Skin epidermis (tissue), 12 donors: Measurements from ENCODE around the gene DUS1L.

Source experiments
- H3K27ac ChIP-seq, 21 experiments: fragments of 200-600 bp; sonication (generic) in 11 of 21; one replicate each; pipeline ENCODE4 v1.5.0; 2020; ENCODE audit warnings: mild to moderate bottlenecking in 3 of 21, inconsistent platforms in 2 of 21, moderate library complexity in 2 of 21
- H3K4me3 ChIP-seq, 7 experiments: fragments of 200-600 bp; sonication (generic) in 2 of 7; one replicate each; pipeline ENCODE4 v1.5.0; 2020; ENCODE audit warnings: inconsistent platforms in 2 of 7, mild to moderate bottlenecking in 2 of 7, moderate library complexity in 1 of 7

The DUS1L gene

DNA sequence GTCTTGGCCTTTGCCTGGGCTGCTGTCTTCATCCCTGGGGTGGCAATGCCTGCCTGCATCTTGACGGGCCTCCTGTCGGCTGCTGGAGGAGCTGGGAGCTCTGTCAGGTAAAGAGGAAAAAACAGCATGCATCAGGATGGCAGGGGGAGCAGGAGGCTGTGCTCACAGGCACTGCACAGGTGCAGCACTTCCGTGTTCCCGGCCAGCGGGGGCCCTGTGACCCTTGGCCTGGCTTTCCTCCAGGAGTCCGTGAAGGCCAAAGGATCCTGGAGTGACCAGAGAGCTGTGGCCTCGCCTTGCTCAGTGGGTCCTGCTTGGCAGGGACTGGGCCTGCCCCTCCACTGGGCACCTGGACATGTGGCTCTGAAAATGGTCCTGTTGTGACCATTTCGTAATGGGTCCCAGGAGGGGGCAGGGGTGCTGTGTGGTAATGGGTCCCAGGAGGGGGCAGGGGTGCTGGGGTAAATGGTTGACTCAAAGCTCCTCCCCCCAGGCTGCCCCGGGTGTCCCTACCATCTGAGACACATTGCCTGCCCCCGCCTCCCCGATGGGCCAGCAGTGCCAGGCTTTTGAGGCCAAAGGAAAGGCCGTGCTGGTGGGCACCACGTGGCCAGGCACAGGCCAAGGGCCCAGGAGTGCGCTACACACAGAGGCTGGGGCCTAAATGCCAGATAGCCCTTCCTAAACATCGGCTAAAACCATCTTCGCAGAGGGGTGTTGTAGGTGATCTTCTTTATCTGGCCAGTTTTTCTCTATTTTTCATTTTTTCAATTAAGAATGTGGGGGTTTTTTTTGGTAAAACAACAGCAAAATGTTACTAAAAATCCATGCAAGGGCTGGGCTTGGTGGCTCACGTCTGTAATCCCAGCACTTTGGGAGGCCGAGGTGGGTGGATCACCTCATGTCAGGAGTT lies 36.4 kb upstream of the DUS1L start:
- peak overlapping the region in 7 of 21 experiments; percentile 3 to 31 (median 19) for H3K27ac ChIP-seq

GRCh38 chr17:82101301-82101715 lies 35.7 kb upstream of the DUS1L start:
- H3K4me3 ChIP-seq = no peak overlapping the region
- peak overlapping the region in 7 of 21 experiments; percentile 16 to 95 (median 30) for H3K27ac ChIP-seq

More for the DNA sequence above, 36.4 kb upstream of the DUS1L start:
- H3K4me3 ChIP-seq = no peak overlapping the region

- no peak overlapping the region for H3K4me3 ChIP-seq
- H3K27ac ChIP-seq = peak overlapping the region in 9 of 21 experiments; percentile 6 to 97 (median 90)
Measured at GRCh38 chr17:82100502-82101298, 35.1 kb upstream of the DUS1L start.

- Histone ChIP-seq H3K27ac (peak overlapping the region; percentile 83 to 98 (median 92)), H3K4me3 (peak overlapping the region; percentile 73 to 95 (median 91))
Measured at GRCh38 chr17:82098939-82099763, 33.5 kb upstream of the DUS1L start.

DNA sequence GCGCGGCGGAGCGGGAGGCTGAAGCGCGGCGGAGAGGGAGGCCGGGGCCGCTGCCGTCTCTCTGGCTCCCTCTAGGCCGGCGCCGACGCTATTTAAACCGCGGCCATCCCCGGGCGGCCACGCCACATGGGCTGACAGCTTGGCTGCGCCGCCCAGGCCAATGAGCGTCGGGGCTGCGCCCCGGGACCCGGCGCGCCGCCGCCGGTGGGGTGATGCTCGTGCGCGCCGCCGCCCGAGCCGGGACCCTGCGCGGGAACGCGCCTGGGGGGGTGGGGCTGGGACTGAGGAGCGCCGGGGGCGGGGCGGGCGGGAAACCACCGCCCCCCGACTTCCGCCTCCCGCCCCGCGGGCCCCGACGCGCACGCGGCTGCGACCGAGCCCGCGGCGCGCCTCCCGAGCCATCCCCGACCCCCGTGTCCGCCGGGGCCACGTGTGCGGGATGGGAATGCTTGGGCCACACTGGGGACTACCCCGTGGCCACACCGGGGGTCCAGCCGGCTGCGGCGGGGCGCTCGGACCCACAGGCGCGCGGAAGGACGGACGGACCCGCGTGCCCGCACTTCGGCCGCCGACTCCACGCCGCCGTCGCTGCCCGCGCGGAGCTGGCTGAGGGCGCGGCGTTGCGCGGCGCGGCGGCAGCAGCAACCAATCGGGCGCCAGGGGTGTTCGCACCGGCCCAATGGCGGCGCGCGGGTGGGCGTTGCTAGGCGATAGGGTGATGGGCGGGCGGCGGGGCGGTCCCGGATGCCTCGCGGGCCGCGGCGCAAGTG lies 32.8 kb upstream of the DUS1L start, which contains the start of gene FASN:
FASN (minus strand) TSS at position 68 of the 770 bp plus-strand sequence. CDS start 1,791 bp downstream, outside the sequence.
- Histone ChIP-seq H3K4me3 (peak within 1 kb of the TSS; percentile 73 to 95 (median 91)), H3K27ac (peak within 1 kb of the TSS; percentile 88 to 98 (median 92))

DNA sequence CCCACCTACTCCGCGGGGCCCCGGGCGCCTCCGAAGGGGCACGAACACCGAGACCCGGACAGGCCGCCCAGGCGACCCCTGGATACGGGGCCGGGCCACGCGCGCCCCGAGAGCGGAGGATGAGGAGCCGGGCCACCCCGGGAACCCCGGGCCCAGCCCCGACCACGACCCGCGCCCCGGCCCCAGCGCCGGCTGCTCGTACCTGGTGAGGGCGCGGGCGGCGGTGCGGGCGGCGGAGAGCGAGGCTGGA lies 32.2 kb upstream of the DUS1L start:
- Histone ChIP-seq H3K4me3 (peak overlapping the region; percentile 73 to 95 (median 91)), H3K27ac (peak overlapping the region; percentile 88 to 98 (median 92))

- Histone ChIP-seq H3K4me3 (peak overlapping the region; percentile 73 to 95 (median 91)), H3K27ac (peak overlapping the region; percentile 88 to 98 (median 92))
Measured at GRCh38 chr17:82097184-82097918, 31.7 kb upstream of the DUS1L start.

- Histone ChIP-seq H3K27ac (peak overlapping the region in 18 of 21 experiments; percentile 88 to 98 (median 92)), H3K4me3 (peak overlapping the region; percentile 73 to 95 (median 91))
Measured at GRCh38 chr17:82096709-82097183, 31.1 kb upstream of the DUS1L start.

GRCh38 chr17:82095777-82096708 lies 30.4 kb upstream of the DUS1L start:
- peak overlapping the region in 10 of 21 experiments; percentile 89 to 97 (median 94) for H3K27ac ChIP-seq
- peak overlapping the region in 2 of 7 experiments; percentile 89 to 95 for H3K4me3 ChIP-seq

GRCh38 chr17:82094931-82095776 lies 29.6 kb upstream of the DUS1L start:
- Histone ChIP-seq H3K4me3 (peak overlapping the region in 1 of 7 experiments; percentile 89), H3K27ac (peak overlapping the region in 4 of 21 experiments; percentile 89 to 95 (median 92))

GRCh38 chr17:82092995-82093751 lies 27.6 kb upstream of the DUS1L start:
- Histone ChIP-seq H3K4me3 (no peak overlapping the region), H3K27ac (peak overlapping the region in 2 of 21 experiments; percentile 16 to 17)

- H3K27ac ChIP-seq = peak overlapping the region in 2 of 21 experiments; percentile 16 to 17
- no peak overlapping the region for H3K4me3 ChIP-seq
Measured at GRCh38 chr17:82092628-82092994, 27.0 kb upstream of the DUS1L start.

- H3K4me3 ChIP-seq = no peak overlapping the region
- H3K27ac ChIP-seq = no peak overlapping the region
Measured at GRCh38 chr17:82092094-82092586, 26.5 kb upstream of the DUS1L start.

GRCh38 chr17:82091264-82092066 lies 25.9 kb upstream of the DUS1L start:
- no peak overlapping the region for H3K4me3 ChIP-seq
- H3K27ac ChIP-seq = no peak overlapping the region
